Thoracic aorta (tissue), 2 donors: ENCODE data around the gene NCAN. TPM values are rescaled to one million over a fixed set of nuclear protein-coding genes. Genes with fewer than 3 reads are reported as not detected.
A peak's percentile ranks its signal among the peaks of the same experiment; 100 is the strongest.

ENCODE experiments used
- ATAC-seq: fragments of 150-250 bp; one replicate; pipeline ENCODE4 v1.8.0; 2017; ENCODE audit warnings: low read depth; ENCODE audit not compliant: insufficient number of reproducible peaks, low FRiP score
- DNase-seq: peaks from one replicate; pipeline ENCODE4 v3.0.0-alpha.2; 2020; ENCODE audit warnings: low spot score
- H3K27ac ChIP-seq, 2 donors: fragments of 200-600 bp; sonication (generic); 1 replicate in 1 of 2; 2 replicates in 1 of 2; pipeline ENCODE4 v1.5.1; 2016; ENCODE audit warnings: mild to moderate bottlenecking in 2 of 2, moderate library complexity in 2 of 2
- H3K27me3 ChIP-seq: fragments of 200-600 bp; sonication (generic); replicated peaks from 2 replicates; pipeline ENCODE4 v1.6.0; 2016; ENCODE audit warnings: mild to moderate bottlenecking; ENCODE audit not compliant: insufficient read depth
- H3K36me3 ChIP-seq: fragments of 200-600 bp; sonication (generic); one replicate; pipeline ENCODE4 v1.5.1; 2016
- H3K4me1 ChIP-seq, 2 donors: fragments of 200-600 bp; sonication (generic); 1 replicate in 1 of 2; 2 replicates in 1 of 2; pipeline versions ENCODE4 v1.5.1 to v1.6.0; 2016; ENCODE audit warnings: low read depth in 2 of 2, mild to moderate bottlenecking in 1 of 2; ENCODE audit not compliant: control insufficient read depth in 1 of 2
- H3K4me3 ChIP-seq: fragments of 200-600 bp; sonication (generic); 2 replicates; pipeline ENCODE4 v1.5.1; 2016; ENCODE audit warnings: mild to moderate bottlenecking
- H3K9me3 ChIP-seq: fragments of 200-600 bp; sonication (generic); 2 replicates; pipeline ENCODE4 v1.5.1; 2016
- CTCF ChIP-seq: fragments of 200-600 bp; sonication (generic); IDR thresholded peaks from one replicate; pipeline ENCODE4 v1.5.1; 2019; ENCODE audit warnings: antibody characterized with exemption
- total RNA-seq, 2 donors: library from RNA; depleted of rRNA; stranded (reverse); fragments of >200 nt; gene quantifications; one replicate each; pipeline versions ENCODE4 v1.1.0 to v1.2.3, GENCODE V29; 2016

The NCAN gene
- total RNA-seq, 2 donors from 2014 or later: not detected

DNA sequence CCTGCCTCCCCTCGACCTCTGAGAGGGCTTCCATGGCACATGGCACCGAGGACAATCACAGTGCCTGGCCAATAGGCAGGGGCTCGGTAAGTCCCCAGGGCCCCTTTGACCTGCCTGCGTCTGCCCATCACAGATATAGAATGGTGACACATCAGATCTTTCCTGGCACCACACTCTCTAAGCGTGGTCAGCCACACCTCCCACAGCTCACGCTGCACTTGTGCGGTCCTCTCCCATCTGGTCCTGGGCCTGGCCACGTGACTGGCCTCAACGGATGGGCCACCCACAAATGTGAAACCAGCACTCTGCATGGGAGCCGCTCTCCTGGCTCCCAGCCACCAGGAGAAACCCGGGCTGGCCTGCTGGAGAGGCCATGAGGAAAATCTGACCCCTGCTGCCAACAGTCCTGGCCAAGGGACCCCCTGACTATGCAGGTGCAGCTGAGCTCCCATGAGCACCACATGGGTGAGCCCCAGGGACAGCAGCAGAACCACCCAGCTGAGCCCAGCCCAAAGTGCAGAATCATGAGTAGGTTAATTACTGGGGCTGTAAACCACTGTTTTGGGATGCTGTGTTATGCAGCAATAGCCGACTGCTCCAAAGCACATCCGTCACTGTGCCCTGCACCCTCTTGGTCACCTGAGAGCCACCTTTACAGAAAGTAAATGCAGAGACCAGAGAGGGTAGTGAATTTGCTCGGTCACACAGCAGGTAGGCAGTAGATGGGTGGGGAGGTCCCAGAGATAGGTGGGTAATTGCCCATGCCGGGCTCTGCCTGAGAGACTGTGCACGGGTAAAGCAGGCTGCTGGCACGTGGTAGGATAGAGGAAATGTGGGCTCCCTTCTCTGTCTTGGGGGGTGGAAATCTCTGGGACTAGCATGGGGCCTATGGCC lies 32.0 kb upstream of the NCAN start:
- H3K27ac ChIP-seq: no peak overlapping the region
- H3K4me1 ChIP-seq: no peaks in the 10 kb centered on the region
- no peak for ATAC-seq
- H3K4me3 ChIP-seq: no peak overlapping the region
- no peaks in the 10 kb centered on the region for H3K9me3 ChIP-seq
- no peak for TF ChIP-seq CTCF
- no peak for DNase-seq
- H3K36me3 ChIP-seq: peaks cover 17% of the 10 kb centered on the region
- H3K27me3 ChIP-seq: no peaks in the 10 kb centered on the region

DNA sequence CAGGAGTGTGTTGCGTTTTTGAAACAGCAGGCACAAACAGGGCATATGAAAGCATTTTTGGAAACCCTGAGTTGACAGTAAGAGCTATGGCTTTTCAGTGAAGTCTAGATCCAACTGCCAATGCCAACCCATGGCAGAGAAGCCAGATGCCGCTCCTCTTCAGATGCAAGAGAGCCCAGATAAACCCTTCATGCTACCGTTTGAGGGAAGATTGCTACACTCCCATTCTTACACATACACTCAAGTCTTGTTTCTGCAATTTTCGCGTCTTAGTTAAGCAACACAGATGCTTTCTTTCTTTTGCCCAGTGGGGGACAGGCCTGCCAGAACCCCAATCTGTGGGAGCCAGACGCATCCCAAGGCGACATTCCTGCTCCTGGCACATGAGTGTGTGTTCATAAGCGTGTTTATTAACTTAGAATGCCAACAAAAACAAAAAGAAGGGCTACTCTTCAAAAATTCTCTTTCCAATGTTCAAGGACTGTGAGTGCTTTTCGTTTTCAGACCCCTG lies 30.2 kb upstream of the NCAN start:
- Histone ChIP-seq H3K36me3 (peaks cover 18% of the 10 kb centered on the region), H3K27ac (no peak overlapping the region), H3K9me3 (no peaks in the 10 kb centered on the region), H3K4me3 (no peak overlapping the region), H3K4me1 (no peaks in the 10 kb centered on the region), H3K27me3 (no peaks in the 10 kb centered on the region)
- DNase-seq (no peak), ATAC-seq (no peak)
- TF ChIP-seq CTCF: no peak

GRCh38 chr19:19185853-19186740 lies 25.7 kb upstream of the NCAN start:
- no peaks in the 10 kb centered on the region for H3K27me3 ChIP-seq
- H3K4me3 ChIP-seq: no peak overlapping the region
- TF ChIP-seq CTCF: peak; percentile 45
- H3K36me3 ChIP-seq: peaks cover 12% of the 10 kb centered on the region
- no peak for DNase-seq
- H3K4me1 ChIP-seq: peaks cover 8 to 18% of the 10 kb centered on the region in 2 donors
- no peaks in the 10 kb centered on the region for H3K9me3 ChIP-seq
- ATAC-seq: no peak
- H3K27ac ChIP-seq: no peak overlapping the region

GRCh38 chr19:19186742-19187141 lies 25.0 kb upstream of the NCAN start:
- ATAC-seq (no peak), DNase-seq (no peak)
- Histone ChIP-seq H3K36me3 (peaks cover 12% of the 10 kb centered on the region), H3K4me3 (no peak overlapping the region), H3K27me3 (no peaks in the 10 kb centered on the region), H3K9me3 (no peaks in the 10 kb centered on the region), H3K27ac (no peak overlapping the region), H3K4me1 (peaks cover 9 to 23% of the 10 kb centered on the region in 2 donors)
- no peak for TF ChIP-seq CTCF

DNA sequence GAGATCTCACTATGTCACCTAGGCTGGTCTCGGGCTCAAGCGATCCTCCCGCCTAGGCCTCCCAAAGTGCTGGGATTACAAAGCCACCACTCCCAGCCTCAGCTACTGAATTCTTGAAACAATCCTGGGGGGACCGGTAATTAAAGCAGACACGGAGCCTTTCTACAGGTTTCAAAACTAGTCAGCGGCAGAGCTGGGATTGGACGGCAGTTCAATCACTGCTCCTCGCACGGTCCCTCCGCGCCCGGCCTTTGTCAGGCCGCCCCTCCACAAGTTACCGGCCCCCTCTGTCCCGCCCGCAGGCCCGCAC lies 20.0 kb upstream of the NCAN start:
- TF ChIP-seq CTCF: no peak
- no peaks in the 10 kb centered on the region for H3K27me3 ChIP-seq
- ATAC-seq: no peak
- peak overlapping the region; percentile 86 for H3K4me3 ChIP-seq
- H3K27ac ChIP-seq: peak overlapping the region; percentile 98 to 99
- H3K9me3 ChIP-seq: no peaks in the 10 kb centered on the region
- peaks cover 18 to 45% of the 10 kb centered on the region in 2 donors for H3K4me1 ChIP-seq
- DNase-seq: no peak
- H3K36me3 ChIP-seq: peaks cover 3% of the 10 kb centered on the region
